SK-N-DZ (cell line): ENCODE results near the gene ST6GALNAC2.

Experiments
- DNase-seq: peaks from one replicate; pipeline ENCODE4 v3.0.0-alpha.2; 2015; ENCODE audit warnings: low spot score

The ST6GALNAC2 gene

DNA sequence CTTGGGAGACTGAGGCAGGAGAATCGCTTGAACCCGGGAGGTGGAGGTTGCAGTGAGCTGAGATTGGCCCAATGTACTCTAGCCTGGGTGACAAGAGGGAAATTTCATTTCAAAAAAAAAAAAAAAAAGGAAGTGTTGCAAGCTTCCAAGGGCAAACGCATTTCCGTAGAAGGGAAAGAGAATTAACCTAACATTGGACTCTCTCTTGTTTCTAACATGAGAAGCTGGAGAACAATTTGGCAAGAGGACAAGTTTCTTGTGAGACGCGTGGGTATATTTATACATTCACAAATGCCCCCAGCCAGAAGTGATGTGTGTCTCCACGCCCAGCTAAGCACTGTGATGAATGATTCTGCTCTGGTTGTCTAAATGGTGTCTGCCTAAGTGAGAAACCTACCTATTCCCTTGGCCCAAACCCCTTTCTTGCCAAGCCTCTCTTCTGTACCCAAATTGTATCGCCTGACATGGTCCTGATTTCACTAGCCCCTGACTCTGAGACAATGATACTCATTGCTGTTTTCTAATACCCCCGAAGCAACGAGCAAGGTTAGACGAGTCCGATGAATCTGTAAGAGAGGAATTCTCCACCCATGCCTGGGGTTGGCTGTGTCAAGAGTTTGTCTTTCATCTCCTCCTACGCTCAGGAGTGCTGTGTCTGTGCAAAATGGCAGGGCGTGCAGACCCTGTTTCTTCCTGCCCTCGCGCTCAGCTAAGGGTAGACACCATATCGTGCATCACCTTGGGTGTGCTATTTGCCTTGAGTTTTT is 14.2 kb upstream of the ST6GALNAC2 start:
- no peak for DNase-seq

DNA sequence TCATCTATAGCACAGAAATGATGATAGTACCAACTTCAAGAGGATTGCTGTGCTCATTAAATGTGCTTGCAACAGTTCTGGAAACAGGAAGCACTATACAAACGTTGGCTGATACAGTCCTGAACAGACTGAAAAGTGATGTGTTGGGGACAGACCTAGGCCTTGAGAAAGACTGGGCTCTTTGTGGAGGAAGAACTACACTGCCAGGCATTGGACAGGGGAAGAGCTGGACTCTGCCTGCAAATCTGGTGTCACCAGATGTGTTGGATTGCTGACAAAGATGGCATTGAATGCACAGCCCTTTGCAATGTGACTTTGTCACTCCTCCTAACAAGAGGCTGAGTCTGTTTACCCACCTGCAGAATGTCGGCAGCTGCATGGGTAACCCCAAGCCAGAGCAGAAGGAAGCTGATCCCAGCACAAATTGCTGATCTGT is 12.4 kb upstream of the ST6GALNAC2 start:
- no peak for DNase-seq

DNA sequence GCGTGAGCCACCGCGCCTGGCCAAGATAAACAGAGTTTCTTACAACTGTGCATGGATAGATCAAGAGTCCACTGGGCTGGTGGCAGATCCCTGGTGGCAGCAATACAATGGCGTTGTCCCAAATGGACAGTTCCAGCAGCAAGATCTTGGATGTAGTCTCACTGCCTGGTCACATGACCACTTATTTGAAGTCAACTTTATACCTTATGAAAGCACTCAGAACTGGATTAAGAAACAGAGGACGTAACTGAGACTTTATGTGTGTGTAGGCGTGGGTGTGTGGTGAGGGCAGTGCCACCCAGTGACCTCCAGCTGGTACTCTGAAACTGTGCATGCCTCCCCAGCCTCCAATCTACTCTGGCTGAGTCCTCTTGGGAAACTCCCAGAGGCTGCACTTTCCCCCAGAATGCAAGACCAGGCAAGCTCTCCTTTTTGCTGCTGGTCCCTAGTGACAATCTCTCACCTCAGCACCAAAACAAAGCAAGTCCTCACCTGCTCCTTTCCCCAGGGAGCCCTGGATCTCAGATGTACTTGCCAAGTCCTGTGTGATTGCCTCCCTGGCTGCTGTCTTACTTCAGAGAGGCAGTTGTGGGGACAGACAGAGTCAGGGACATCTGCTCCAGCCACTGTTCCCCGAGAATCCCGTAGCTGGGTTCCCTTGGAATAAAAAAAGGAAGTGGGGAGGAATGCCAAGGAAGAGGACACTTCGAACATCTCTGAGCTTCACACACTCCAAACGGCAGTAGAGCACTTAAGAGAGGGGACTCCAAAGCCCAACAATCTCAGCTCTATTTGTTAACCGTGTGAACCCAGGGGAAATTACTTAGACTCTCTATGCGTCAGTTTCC is 11.7 kb upstream of the ST6GALNAC2 start:
- no peak for DNase-seq

GRCh38 chr17:76594690-76595089 is 9.0 kb upstream of the ST6GALNAC2 start:
- DNase-seq: no peak

- no peak for DNase-seq
Observed at GRCh38 chr17:76593959-76594358, 8.3 kb upstream of the ST6GALNAC2 start.

DNA sequence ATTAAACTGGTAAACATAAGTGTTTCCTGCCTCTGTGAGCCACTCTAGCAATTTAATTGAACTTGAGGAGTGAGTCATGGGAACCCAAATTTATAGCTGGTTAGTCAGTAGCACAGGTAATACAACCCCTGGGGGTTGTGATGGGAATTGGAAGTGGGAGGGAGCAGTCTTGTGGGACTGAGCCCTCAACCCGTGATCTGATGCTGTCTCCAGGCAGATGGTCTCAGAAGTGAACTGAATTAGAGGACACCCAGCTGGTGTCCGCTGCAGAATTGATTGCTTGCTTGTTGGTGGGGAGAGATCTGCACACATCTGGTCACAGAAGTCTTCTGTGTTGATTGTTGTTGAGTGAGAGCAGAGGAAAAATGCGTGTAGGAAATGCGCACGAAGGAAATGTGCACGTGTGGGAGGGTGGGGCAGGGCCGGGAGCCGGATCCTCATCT is 7.7 kb upstream of the ST6GALNAC2 start:
- DNase-seq: peak; percentile 56

- no peak for DNase-seq
Observed at GRCh38 chr17:76588182-76588581, 2.5 kb upstream of the ST6GALNAC2 start.

DNA sequence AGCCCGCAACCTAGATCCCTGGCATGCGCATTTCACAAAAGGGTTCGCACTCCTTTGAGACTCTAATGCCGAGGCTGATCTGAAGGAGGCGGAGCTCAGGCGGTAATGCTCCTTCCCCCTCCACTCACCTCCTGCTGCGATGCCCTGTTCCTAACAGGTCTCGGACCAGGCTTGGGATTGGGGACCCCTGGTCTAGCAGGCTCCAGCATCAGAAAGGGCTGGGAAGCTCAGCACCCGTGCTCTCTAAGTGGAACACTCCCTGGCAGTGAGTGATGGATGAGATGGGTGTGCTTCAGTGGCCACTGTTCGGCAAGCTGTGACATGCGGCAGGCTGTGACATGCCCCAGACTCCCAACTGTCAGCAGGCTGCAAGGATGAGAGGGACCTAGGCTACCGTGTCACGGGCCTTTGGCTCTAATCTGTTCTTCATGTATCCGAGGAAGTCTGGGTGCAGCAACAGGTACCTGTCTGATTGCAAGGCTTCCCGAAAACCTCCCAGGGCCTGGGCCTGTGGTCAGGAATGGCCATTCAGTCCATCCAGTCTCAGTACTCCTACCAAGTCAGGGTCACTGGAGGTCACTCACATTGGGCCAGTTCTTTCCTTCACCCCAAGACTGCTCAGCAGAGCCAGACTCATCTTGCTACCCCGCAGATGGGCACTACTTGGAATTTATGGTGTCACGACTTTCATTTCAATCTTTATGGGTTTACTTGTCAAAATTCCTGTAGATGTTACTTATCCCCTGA is 1.3 kb upstream of the ST6GALNAC2 start:
- peak; percentile 82 for DNase-seq

DNA sequence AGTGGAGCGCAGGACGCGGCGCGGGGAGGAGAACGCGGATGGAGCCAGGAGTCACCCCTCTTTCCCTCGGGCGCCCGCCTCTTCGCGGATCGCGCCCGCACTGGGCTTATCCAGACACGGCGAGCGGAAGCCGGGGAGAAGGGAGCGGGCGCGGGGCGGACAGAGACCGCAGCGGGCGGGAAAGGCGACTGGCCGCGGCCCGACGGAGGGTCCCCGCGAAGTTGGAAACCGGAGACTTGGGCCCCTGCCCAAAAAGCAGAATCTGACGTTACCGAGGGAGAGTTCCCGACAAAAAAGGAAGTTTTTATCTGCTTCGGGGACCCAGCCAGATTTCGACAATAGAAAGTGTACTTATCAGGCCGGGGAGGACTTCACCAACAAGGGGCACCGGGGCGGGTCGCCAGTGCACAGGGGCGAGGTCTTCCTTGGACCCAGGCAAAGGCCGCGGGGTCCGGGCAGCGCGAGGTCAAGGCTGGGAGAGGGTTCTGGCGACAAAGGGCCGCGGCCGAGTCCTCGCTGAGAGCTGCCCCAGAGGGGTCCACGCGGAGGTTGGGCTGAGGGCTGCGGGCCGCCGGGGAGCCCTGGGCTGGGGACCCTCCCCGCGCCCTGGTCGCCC is 519 bp downstream of the ST6GALNAC2 start:
- no peak for DNase-seq

GRCh38 chr17:76584427-76585032 is 1.1 kb downstream of the ST6GALNAC2 start:
- no peak for DNase-seq

GRCh38 chr17:76582660-76583059 is 3.0 kb downstream of the ST6GALNAC2 start:
- no peak for DNase-seq

DNA sequence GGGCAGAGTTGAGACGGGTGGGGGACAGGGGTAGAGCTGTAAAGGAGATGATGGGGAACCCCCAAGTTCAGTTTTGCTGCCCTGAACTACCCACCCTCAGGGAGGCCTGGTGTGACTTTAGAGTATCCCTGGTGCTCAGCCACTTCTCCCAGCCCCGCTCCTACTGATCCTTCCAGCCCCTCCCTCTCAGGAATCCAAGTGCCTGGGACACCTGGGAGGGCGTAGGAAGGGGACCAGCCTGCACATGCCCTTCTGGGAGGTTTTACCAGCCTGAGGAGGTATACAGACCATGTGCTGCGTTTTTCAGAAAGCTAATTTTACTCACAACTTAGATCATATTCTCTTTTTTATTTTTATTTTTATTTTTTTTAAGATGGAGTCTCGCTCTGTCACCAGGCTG is 4.1 kb downstream of the ST6GALNAC2 start:
- DNase-seq: no peak

GRCh38 chr17:76579281-76579680 is 6.4 kb downstream of the ST6GALNAC2 start:
- DNase-seq: no peak

GRCh38 chr17:76578376-76578775 is 7.3 kb downstream of the ST6GALNAC2 start:
- DNase-seq: no peak

GRCh38 chr17:76577876-76578275 is 7.8 kb downstream of the ST6GALNAC2 start:
- DNase-seq: no peak

DNA sequence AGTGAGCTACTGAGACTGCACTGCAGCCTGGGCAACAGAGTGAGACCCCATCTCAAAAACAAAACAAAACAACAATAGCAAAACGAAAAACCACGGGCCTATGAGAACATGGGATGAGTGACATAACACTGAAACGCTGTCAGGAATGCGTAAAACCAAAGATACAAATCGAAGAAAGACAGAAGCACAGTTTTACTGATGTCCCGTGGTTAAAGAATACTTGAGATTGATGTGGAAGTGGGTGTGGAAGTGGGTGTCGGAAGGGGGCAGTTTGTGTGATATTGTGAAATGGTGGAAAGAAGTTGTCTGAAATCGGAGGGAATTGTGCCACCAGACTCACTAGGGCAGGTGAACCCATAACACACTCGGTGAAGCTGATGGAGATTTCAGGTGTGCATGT is 9.5 kb downstream of the ST6GALNAC2 start:
- no peak for DNase-seq

DNA sequence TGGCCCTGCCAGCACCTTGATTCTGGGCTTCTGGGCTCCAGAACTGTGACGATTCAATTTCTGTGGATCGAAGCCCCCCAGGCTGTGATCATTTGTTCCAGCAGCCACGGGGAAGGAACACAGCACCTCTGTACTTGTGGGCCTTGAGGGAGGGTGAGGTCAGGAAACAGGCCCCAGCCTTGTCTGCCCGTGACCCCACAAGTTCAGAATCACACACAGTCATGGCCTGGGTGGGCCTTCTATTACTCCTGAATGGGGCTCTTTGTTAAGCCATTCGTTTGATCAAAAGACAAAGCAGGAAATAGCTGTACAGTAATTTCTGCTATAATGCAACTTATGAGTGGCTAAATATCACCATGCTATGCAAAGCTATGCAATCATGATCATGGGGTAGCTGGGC is 10.1 kb downstream of the ST6GALNAC2 start:
- DNase-seq: no peak

DNA sequence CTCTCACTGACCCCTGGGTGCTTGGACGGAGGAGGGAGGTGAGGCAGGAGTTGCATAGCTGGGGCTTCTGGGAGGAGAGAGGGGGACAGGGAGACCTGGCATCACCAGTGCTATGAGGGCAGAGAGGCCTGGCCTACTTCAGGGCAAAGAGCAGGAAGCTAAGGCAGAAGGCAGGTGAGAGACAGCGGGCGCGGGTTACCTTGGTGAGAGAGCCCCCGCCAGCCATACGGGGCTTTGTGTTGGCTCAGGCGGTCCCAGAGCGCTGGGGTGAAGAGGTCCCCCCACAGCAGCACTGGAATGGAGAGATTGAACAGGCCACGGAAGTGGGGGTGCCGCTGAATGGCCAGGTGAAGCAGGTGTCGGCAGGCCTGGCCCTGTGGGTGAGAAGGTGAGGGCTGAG is 11.5 kb downstream of the ST6GALNAC2 start:
- DNase-seq: no peak

- no peak for DNase-seq
Observed at GRCh38 chr17:76573096-76573495, 12.6 kb downstream of the ST6GALNAC2 start.

DNA sequence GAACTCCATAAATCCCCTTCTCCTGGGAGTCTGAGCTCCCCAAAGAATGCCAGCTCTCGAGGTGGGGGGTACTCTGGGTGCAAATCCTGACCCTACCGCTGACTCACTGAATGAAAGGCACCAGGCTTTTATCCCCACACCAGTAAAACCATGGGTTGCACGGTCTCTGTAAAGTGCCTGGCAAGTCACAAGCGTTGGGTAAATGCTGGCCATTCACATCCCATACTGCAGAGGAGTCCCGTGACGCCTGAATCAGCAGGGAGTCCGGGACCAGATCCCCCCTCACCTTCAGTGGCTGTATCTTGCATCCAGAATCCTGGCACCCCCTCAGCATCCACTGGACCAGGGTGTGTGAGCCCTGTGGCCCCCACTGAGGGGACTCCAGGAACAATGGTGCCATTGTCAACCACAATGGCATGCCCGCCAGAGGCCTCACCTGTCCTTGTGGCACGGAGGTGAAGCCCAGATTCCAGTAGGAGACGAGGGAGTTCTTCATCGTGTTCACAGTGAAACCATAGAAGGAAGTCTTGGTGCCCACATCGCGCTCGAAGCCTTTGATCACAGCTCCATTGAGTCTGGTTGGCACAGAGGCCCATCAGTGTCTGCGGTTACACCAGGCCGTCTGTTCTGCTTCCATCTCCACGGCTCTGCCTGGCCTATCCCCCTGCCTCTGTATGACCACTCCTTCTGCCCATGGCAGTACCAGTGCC is 13.3 kb downstream of the ST6GALNAC2 start:
- no peak for DNase-seq
